GM12872 (cell line): Measurements from ENCODE around the gene TTC39B.

ENCODE experiments used
- TF ChIP-seq, protein P1 (sequence below): IDR thresholded peaks from 3 replicates; pipeline ENCODE4 v1.5.1; 2011; ENCODE audit warnings: low read depth, mild to moderate bottlenecking, low read length, moderate library complexity; ENCODE audit not compliant: insufficient read depth

TTC39B gene

DNA sequence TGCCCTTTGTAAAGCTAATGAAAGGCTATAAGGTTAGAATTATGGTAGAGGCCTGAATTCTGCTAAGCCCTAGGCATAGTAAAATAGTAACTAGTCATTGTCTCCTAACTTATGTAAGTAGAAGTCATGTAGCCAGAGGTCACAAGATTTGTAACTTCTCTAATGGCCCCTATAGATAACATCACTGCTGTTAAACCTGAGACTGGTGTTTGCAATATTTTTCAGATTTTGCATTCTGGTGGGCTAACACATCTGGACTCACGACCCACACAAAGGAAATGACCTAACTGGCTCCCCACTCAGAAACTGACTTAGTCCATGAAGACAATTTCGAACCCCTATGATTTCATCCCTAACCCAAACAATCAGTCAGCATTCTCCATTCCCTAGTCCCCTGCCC lies 37.2 kb upstream of the TTC39B start:
- TF ChIP-seq, protein P1, sequence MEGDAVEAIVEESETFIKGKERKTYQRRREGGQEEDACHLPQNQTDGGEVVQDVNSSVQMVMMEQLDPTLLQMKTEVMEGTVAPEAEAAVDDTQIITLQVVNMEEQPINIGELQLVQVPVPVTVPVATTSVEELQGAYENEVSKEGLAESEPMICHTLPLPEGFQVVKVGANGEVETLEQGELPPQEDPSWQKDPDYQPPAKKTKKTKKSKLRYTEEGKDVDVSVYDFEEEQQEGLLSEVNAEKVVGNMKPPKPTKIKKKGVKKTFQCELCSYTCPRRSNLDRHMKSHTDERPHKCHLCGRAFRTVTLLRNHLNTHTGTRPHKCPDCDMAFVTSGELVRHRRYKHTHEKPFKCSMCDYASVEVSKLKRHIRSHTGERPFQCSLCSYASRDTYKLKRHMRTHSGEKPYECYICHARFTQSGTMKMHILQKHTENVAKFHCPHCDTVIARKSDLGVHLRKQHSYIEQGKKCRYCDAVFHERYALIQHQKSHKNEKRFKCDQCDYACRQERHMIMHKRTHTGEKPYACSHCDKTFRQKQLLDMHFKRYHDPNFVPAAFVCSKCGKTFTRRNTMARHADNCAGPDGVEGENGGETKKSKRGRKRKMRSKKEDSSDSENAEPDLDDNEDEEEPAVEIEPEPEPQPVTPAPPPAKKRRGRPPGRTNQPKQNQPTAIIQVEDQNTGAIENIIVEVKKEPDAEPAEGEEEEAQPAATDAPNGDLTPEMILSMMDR: no peak

DNA sequence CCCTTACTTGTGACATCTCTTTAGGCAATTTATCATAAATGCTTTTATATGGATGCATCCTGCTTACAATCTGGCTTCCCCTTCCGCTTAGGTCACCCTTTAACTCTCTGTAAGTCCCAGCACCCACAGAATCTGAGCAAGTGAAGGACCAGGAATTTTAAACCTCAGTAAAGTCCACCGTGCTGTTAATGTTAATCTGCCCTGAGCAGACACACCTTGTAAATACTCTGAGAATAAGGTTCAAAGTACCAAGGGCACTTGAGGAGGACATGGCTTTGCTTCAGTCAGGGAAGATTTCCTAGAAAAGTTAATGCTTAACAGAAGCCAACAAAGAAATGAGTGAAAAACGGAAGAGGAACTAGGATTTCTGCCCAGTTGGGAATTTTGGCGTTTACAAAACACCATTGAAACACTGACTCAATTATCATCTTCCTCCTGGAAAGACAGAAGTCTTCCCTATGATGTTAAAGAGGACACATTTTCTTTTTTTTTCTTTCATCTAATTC lies 26.4 kb upstream of the TTC39B start:
- TF ChIP-seq, protein P1: no peak

DNA sequence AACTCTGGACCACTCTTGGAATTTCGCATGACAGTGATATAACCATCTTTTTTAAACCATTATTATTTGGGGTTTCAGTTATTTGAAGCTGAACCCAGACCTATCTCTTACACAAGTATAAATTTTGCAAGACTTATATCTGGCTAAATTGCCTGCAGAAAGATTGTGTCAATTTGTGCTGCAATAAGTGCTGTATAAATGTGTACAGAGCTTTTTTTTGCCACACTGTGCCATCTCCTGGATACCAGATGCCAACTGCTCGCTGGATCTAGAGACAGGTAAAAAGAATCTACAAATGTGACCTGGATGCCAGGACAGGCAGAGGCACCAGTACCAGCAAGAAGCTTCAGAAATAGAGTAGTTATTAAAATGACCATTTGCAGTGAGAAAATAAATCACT lies 25.9 kb upstream of the TTC39B start:
- TF ChIP-seq, protein P1: no peak

DNA sequence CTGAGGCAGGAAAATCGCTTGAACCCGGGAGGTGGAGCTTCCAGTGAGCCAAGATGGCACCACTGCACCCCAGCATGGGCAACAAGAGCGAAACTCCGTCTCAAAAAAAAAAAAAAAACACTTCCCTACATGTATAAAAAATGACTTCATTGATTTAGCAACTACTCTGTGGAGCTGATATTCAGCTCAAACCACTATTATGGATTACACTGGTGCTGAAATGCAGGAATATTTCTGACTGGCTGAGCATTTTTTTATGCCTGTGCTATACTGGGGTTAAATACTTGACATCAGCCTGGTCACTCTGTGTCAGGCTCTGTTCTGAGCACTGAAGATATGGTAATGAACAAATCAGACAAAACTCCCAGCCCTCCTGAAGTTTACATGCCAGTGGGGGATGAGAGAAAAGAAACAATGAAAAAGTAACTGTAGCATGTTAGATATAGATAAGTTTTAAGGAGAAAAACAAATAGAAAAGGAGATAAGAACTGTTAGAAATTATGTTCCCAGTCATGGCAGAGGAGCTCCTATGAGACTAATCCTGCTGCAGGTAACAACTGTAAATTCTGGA lies 22.6 kb upstream of the TTC39B start:
- TF ChIP-seq, protein P1: no peak

DNA sequence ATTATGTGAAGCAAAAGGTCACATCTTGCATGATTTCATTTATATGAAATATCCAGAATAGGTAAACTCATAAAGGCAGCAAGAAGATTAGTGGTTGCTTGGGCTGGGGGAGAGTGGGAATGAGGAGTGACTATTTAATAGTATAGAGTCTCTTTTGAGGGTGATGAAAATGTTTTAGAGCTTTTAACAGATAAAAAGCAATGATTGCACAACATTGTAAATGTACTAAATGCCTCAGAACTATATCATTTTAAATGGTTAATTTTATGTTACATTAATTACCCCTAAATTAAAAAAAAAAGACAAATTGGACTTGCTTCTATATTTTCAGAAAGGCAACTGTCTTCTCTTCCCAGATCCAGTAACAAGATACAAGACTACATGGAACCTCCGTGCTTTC lies 21.9 kb upstream of the TTC39B start:
- TF ChIP-seq, protein P1: no peak

DNA sequence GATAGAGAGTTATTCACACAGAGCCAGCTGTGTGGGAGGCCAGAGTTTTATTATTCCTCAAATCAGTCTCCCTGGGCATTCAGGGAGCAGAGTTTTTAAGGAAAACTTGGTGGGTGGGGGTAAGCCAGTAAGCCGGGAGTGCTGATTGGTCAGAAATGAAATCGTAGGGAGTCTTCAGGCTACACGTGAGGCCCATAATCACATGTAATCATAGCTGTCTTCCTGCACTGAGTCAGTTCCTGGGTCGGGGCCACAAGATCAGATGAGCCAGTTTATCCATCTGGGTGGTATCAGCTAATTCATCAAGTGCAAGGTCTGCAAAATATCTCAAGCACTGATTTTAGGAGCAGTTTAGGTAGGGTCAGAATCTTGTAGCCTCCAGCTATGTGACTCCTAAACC lies 10.8 kb upstream of the TTC39B start:
- TF ChIP-seq, protein P1: no peak

DNA sequence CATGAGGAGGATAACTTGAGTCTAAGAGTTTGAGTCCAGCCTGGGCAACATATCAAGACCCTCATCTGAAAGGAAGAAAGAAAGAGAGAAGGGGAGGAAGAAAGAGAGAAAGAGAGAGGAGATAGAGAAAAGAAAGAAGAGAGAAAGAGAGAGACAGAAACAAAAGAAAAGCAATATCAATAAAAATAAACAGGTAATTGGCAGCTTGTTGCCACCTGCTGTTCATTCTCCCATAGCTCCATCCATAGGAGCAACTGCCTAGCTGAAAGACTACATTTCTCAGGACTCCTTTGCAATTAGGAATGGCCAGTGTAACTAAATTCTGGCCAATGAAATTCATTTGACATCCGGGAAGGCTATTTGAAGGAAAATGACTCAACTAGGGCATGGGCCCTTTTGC lies 4.6 kb upstream of the TTC39B start:
- TF ChIP-seq, protein P1: no peak
